Uterus (tissue), 2 donors: ENCODE results near the gene RGSL1.

Experiments used
- POLR2A ChIP-seq, 2 donors: fragments of 450-650 bp; IDR thresholded peaks; one replicate each; pipeline ENCODE4 v1.6.1; 2016; ENCODE audit warnings: antibody characterized with exemption in 2 of 2, mild to moderate bottlenecking in 1 of 2, moderate library complexity in 1 of 2
- TF ChIP-seq, protein P1 (sequence below), 4 experiments: fragments of 200-600 bp in 2 of 4; fragments of 450-650 bp in 2 of 4; sonication (generic) in 2 of 4; IDR thresholded peaks; one replicate each; pipeline ENCODE4 v1.5.1; 2016 to 2019; ENCODE audit warnings: antibody characterized with exemption in 4 of 4, mild to moderate bottlenecking in 2 of 4, moderate library complexity in 1 of 4

DNA sequence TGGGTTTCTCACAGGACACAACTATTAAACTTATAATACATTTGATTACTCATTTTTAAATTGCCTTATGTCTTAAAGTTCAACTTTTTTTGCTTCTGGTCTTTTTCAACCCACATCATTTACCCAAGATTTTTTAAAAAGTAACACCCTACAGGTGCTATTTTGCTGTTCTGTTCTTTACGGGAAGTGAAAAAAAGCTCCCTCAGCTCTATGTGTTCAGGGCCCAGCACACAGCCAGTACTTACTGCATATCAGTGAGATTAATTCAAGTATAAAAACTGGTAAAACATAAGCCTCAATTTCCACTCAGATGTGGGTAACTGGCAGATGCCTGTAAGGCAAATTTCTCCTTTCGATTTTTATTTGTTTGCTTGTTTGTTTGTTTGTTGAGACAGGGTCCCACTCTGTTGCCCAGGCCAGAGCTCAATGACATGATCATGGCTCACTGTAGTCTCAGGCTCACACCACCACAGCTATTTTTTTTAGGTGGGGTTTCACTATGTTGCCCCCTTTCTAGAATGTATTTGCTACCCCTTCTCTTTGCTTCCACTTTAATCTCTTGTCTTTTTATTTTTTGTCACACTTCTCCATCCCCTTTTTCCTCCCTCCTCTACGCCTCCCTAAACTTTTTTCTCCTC lies 118.8 kb downstream of the RGSL1 start:
- TF ChIP-seq, protein P1, sequence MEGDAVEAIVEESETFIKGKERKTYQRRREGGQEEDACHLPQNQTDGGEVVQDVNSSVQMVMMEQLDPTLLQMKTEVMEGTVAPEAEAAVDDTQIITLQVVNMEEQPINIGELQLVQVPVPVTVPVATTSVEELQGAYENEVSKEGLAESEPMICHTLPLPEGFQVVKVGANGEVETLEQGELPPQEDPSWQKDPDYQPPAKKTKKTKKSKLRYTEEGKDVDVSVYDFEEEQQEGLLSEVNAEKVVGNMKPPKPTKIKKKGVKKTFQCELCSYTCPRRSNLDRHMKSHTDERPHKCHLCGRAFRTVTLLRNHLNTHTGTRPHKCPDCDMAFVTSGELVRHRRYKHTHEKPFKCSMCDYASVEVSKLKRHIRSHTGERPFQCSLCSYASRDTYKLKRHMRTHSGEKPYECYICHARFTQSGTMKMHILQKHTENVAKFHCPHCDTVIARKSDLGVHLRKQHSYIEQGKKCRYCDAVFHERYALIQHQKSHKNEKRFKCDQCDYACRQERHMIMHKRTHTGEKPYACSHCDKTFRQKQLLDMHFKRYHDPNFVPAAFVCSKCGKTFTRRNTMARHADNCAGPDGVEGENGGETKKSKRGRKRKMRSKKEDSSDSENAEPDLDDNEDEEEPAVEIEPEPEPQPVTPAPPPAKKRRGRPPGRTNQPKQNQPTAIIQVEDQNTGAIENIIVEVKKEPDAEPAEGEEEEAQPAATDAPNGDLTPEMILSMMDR (IDR thresholded peaks at IDR 0.05): no peak
- TF ChIP-seq POLR2A (IDR thresholded peaks at IDR 0.05): no peak
